ENCODE measurements around the gene CD59. TPM values are rescaled to one million over a fixed set of nuclear protein-coding genes. Genes with fewer than 3 reads are reported as not detected.

CD59 gene
- total RNA-seq, 2 donors from 2014 or later: 78.1 to 147 TPM

DNA sequence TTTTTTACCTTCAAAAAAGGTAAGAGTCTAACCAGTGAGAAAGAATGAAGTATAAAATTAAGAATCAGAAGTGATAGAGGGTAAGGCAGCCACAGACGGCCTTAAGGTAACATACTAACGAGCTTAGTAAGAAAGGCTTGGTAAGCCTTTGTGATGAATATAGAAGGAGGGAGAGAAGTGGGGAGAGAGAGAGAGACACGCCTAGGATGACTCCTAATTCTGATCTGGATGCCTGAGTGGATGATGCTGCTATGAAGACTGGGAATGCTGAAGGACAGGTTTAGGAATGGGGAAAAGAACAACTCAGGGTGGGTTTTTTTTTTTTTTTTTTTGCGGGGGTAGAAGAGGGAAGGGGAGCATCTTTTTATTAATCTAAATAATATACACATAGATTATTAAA lies 33.3 kb upstream of the CD59 start:
- Mint-ChIP-seq H3K4me3 (no peak overlapping the region), H3K9me3 (no peaks in the 10 kb centered on the region), H3K36me3 (ENCODE audit: low read depth) (peaks cover 59% of the 10 kb centered on the region), H3K27ac (no peak overlapping the region), H3K27me3 (no peaks in the 10 kb centered on the region), H3K4me1 (peaks cover 18% of the 10 kb centered on the region)
- ATAC-seq (replicated peaks): no peak

DNA sequence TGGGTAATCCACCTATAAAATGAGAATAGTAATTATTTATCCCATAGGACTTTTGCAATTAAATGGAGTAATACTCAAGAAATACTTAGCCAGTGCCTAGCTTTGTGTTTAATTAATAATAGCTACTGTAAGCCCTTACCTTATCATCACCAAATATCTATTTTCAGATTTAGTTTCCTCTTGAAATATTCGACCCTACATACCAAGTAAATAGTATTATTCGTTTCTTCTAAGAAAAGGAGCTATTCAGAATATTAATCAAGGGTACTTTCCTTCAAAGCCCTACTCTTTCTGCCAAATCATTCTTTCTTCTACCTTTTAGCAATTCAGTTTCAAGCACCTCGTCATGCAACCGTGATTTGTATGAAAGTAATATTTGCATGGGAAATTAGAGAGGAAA lies 31.4 kb upstream of the CD59 start:
- H3K27me3 Mint-ChIP-seq: no peaks in the 10 kb centered on the region
- H3K4me1 Mint-ChIP-seq: peaks cover 9% of the 10 kb centered on the region
- H3K9me3 Mint-ChIP-seq: no peaks in the 10 kb centered on the region
- H3K27ac Mint-ChIP-seq: no peak overlapping the region
- peaks cover 78% of the 10 kb centered on the region for H3K36me3 Mint-ChIP-seq (ENCODE audit: low read depth)
- ATAC-seq (replicated peaks): no peak
- H3K4me3 Mint-ChIP-seq: no peak overlapping the region

DNA sequence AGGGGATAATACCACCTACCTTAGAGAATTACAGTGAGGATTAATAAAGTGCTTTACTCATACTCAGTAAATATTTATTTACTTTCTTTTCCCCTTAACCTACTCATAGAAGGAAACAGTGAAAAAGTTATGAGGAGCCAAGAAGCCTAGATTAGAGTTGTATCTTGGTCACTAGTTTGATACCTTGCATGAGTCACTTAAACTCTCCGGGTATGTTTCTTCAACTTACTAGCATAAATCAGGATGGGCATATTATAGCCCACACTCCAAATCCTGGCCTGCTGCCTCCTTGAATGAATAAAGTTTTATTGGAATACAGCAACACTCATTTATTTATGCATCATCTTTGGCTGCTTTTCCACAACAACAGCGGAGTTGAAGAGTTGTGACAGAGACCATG lies 29.9 kb upstream of the CD59 start:
- no peaks in the 10 kb centered on the region for H3K9me3 Mint-ChIP-seq
- H3K27ac Mint-ChIP-seq: no peak overlapping the region
- peaks cover 90% of the 10 kb centered on the region for H3K36me3 Mint-ChIP-seq (ENCODE audit: low read depth)

DNA sequence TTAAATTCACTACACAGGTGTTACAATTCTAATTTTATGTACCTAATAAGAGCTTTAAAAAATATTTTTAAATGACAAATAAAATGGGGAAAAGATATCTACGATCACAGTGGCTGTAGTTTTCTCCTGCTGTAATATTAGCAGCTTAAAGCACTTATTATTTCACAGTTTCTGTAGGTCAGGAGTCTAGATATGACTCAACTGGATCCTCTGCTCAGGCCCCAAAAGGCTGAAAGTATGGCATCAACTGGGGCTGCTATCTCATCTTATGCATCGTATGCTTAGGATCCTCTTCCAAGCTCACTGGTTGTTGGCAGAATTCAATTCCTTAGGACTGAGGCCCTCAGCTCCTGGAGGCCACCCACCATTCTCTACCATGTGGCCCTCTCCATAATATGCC lies 25.2 kb upstream of the CD59 start:
- H3K27ac Mint-ChIP-seq: no peak overlapping the region
- H3K4me1 Mint-ChIP-seq: peaks cover 18% of the 10 kb centered on the region
- no peak for ATAC-seq (replicated peaks)
- no peaks in the 10 kb centered on the region for H3K9me3 Mint-ChIP-seq
- H3K4me3 Mint-ChIP-seq: no peak overlapping the region
- H3K36me3 Mint-ChIP-seq (ENCODE audit: low read depth): peaks cover 93% of the 10 kb centered on the region
- H3K27me3 Mint-ChIP-seq: no peaks in the 10 kb centered on the region

More for the DNA sequence above, 29.9 kb upstream of the CD59 start:
- H3K27me3 Mint-ChIP-seq: no peaks in the 10 kb centered on the region
- H3K4me1 Mint-ChIP-seq: peaks cover 9% of the 10 kb centered on the region
- no peak for ATAC-seq (replicated peaks)
- no peak overlapping the region for H3K4me3 Mint-ChIP-seq

DNA sequence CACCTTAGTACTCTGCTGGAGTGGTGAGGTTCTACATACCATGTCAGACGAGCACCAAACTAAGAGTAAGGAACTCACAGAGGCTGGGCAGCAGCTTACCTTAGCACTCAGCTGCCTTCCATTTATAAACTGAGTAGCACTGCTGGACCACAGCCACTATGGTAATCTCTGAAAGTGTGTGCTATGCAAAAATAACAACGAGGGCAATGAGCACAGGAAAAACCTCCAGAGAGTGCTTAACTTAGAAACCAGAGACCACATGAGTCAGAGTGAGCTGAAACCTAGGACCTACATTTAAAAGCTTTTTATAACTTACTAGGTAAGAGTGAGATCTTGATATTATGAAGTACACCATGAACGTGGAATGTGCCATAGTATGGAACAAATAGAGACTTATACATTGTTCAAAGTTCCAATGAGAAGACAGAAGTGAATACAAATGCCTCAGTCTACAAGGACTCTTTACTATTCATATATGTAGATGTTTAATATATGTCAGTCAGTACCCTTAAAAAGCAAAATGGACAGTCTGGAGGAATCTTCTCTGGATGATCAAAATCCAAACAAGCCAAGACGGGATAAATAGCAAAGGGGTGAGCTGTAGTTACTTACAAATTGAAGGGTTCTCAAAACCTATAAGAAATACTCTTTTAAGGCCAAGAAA lies 17.2 kb upstream of the CD59 start:
- Mint-ChIP-seq H3K4me1 (peaks cover 10% of the 10 kb centered on the region), H3K4me3 (peak overlapping the region; percentile 44), H3K27me3 (no peaks in the 10 kb centered on the region), H3K36me3 (ENCODE audit: low read depth) (peaks cover 81% of the 10 kb centered on the region), H3K27ac (peak overlapping the region; percentile 53), H3K9me3 (no peaks in the 10 kb centered on the region)
- peak; percentile 99 for ATAC-seq (replicated peaks)

DNA sequence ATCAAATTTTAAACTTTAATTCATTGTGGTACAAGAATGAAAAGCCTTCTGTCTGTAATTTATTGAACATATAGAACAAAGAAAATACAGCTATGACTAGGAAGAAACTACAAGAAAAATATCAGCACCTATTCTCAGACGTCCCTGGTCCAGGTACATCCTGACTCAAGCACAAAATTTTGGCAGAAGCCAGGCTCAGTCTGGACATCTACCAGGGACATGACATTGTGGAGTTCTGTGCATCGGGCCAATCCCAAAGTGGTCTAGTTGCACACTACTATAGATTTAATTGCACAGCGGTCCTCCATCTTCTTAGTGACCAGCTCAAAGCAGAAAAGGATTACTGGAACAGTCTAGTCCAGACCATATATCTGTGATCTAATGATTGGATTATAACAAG lies 15.7 kb upstream of the CD59 start:
- no peaks in the 10 kb centered on the region for H3K9me3 Mint-ChIP-seq
- H3K4me1 Mint-ChIP-seq: peaks cover 10% of the 10 kb centered on the region
- no peak for ATAC-seq (replicated peaks)
- peaks cover 84% of the 10 kb centered on the region for H3K36me3 Mint-ChIP-seq (ENCODE audit: low read depth)
- no peaks in the 10 kb centered on the region for H3K27me3 Mint-ChIP-seq
- no peak overlapping the region for H3K27ac Mint-ChIP-seq
- no peak overlapping the region for H3K4me3 Mint-ChIP-seq

DNA sequence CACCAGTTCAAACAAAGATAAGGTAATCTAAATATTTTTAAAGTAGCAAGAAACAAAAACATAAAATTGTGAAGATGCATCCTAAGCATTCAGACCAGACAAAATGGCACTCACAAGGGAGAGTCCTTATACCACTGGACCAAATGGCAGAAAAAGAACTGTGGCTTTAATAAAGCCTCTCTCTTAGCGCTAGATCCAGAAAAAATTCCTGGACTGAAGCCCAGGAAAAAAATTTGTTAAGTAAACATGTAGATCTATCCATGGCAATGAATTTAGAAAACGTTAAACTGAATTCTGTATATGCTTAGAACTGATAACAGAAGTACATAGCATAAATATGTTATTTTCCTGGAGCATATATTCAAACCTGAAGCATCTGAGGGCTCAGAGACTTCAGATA lies 11.8 kb upstream of the CD59 start:
- Mint-ChIP-seq H3K4me1 (peaks cover 1% of the 10 kb centered on the region), H3K27me3 (no peaks in the 10 kb centered on the region), H3K27ac (no peak overlapping the region), H3K4me3 (no peak overlapping the region), H3K9me3 (no peaks in the 10 kb centered on the region), H3K36me3 (ENCODE audit: low read depth) (peaks cover 85% of the 10 kb centered on the region)
- ATAC-seq (replicated peaks): no peak

DNA sequence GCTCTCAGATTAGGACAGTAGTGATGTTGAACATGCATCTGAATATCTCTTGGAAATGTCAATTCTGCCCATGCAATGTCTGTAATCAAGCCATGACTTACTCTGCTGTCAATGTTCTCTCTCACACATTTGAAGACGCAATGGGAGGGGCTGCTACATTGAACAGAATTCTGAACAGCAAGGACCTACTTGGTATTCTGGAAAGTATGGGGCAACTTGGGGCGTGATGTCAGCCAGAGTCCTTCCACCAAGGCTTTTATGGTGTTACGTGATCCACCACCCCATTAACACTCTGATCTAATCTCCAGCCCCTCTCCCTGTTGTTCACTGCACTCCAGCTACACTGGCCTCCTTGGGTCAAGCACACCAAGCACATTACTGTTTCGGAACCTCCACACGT lies 7.1 kb upstream of the CD59 start:
- no peak for ATAC-seq (replicated peaks)
- Mint-ChIP-seq H3K36me3 (ENCODE audit: low read depth) (peaks cover 57% of the 10 kb centered on the region), H3K4me3 (no peak overlapping the region), H3K4me1 (peaks cover 5% of the 10 kb centered on the region), H3K27ac (no peak overlapping the region), H3K9me3 (no peaks in the 10 kb centered on the region), H3K27me3 (no peaks in the 10 kb centered on the region)

DNA sequence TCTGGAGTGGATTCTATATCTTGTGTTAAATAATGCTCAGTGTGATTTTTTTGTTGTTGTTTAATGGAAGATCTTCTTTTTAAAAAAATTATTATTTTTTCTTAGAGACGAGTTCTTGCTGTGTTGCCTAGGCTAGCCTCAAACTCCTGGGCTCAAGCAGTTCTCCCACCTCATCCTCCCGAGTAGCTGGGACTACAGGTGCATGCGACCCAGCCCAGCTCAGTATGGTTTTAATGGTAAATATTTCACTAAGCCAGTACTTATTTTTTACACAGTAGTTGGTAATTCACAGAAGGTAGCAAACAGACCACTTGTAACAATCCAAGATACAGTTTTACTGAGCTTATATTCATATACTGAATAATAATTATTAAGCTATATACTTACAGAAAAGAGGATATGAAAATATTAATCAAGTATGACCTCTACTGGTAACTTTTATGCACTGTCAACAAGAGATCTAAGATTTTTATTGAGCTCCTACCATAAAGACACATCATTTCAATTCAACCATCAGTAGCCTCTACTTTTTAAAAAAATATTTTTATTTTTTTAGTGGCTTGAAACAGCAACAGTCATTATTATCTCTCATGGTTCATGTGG lies 6.1 kb upstream of the CD59 start:
- H3K36me3 Mint-ChIP-seq (ENCODE audit: low read depth): peaks cover 47% of the 10 kb centered on the region
- H3K27me3 Mint-ChIP-seq: no peaks in the 10 kb centered on the region
- H3K9me3 Mint-ChIP-seq: no peaks in the 10 kb centered on the region
- H3K27ac Mint-ChIP-seq: no peak overlapping the region
- H3K4me3 Mint-ChIP-seq: no peak overlapping the region
- ATAC-seq (replicated peaks): no peak
- H3K4me1 Mint-ChIP-seq: peaks cover 5% of the 10 kb centered on the region

DNA sequence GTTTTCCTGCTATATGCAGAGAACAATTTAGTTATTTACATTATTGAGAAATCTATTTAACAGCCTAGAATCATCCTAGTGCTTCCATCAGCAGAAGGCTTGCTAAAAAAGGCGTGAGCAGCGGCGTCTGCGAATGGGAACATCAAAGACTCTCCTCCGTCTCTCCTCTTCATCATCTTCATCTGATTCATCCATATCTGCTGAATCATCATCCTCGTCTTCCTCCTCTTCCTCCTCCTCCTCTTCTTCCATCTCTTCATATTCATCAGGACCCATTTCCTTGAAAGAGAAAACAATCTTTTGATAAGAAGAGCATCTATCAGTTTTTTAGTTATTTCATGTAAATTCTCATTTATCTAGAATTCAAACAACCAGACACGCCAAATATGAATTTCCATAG lies 5.6 kb upstream of the CD59 start:
- H3K27ac Mint-ChIP-seq: no peak overlapping the region
- peaks cover 42% of the 10 kb centered on the region for H3K36me3 Mint-ChIP-seq (ENCODE audit: low read depth)
- H3K27me3 Mint-ChIP-seq: no peaks in the 10 kb centered on the region
- no peaks in the 10 kb centered on the region for H3K9me3 Mint-ChIP-seq
- no peak for ATAC-seq (replicated peaks)
- H3K4me1 Mint-ChIP-seq: peaks cover 5% of the 10 kb centered on the region
- no peak overlapping the region for H3K4me3 Mint-ChIP-seq

DNA sequence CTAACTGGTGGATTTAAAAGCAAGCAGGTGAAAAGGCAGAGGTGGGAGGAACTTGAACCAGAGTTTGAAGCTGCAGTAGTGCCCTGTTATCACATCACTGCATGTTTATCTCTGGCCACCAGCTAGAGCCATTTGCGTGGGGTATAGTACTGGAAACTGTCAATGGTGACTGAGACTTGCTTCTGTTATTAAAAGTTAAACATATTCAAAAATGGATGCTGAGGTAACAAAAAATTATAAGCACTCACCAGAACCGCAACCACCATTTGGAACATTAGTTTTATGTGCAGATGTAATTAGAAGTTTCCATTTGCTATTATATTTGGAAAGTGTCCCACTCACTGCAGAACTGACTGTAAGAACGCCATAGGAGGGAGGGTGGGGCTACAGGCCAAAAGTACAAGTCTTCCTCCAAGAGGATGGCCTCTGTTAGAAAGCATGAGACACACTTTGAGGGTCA lies 1.2 kb upstream of the CD59 start:
- ATAC-seq (replicated peaks): no peak
- no peaks in the 10 kb centered on the region for H3K9me3 Mint-ChIP-seq
- peak overlapping the region; percentile 94 for H3K4me3 Mint-ChIP-seq
- peaks cover 32% of the 10 kb centered on the region for H3K36me3 Mint-ChIP-seq (ENCODE audit: low read depth)
- H3K27ac Mint-ChIP-seq: no peak overlapping the region
- peaks cover 25% of the 10 kb centered on the region for H3K4me1 Mint-ChIP-seq
- H3K27me3 Mint-ChIP-seq: no peaks in the 10 kb centered on the region

DNA sequence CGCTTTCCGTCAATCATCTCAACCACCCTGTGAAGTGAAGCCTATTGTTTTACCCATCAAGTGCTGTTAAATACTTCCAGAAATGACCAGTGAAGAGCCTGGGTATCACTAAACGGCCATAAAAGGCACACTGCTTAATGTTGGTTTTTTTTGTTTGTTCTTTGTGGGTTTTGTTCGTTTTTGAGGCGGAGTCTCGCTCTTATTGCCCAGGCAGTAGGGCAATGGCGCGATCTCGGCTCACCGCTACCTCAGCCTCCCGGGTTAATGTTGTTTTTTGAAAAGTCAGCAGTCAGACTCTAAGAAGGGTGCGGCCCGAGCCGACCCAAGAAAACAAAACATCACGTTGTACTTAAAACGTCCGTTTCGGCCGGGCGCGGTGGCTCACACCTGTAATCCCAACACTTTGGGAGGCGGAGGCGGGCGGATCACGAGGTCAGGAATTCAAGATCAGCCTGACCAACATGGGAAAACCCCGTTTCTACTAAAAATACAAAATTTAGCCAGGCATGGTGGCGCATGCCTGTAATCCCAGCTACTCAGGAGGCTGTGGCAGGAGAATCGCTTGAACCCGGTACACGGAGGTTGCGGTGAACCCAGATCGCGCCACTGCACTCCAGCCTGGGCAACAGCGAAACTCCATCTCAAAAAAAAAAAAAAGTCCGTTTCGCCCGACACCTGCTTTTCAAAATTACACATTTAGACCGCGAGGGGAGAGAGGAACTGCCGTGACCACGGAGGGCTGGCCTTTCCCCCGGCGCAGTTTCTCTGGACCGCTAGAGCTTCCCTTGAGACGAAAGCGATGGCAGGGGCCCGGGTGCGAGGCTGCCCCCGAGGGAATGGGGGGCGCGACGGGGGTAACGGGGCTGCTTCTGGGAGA lies 714 bp downstream of the CD59 start:
- Mint-ChIP-seq H3K9me3 (no peaks in the 10 kb centered on the region), H3K27me3 (no peaks in the 10 kb centered on the region), H3K4me1 (peaks cover 27% of the 10 kb centered on the region), H3K4me3 (peak overlapping the region; percentile 94), H3K27ac (peak overlapping the region; percentile 93), H3K36me3 (ENCODE audit: low read depth) (peaks cover 42% of the 10 kb centered on the region)
- peak; percentile 59 for ATAC-seq (replicated peaks)

DNA sequence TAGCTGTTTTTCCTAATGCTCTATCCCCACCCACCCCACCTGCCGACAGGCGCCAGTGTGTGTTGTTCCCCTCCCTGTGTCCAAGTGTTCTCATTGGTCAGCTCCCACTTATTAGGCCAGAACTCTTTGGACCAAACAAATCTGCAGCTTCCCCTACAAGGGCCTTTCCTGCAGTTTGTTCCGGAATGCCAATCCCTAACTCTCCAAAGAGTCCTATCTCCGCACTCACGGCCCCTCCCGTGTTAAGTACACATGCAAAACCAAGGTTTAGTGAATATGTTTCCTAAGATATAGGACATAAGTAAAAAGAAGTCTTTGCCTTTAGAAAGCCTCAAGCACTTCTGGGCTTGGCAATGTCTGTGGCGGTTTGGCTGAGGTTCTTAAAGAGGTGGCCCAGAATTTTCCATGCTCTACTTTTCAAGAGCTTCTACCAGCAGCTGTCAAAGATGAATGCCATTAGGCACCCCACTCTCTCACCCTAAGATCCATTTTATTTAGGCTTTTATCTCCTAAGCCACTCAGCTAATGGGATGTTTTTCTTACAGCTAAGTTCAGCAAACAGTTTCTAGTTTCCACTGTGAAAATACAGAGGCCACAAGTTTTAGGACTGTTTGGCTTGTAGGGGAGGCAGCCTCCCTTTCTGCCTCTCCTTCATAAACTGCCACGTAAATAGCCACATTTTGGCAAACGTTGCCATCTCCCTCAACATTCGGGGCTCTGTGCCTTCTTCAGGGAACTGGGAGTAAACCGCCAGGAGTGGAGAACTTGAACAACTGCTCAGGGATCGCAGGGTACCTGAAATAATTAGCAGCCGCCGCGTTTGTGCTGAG lies 1.6 kb downstream of the CD59 start:
- Mint-ChIP-seq H3K27ac (peak overlapping the region; percentile 93), H3K9me3 (no peaks in the 10 kb centered on the region), H3K4me3 (peak overlapping the region; percentile 94), H3K27me3 (no peaks in the 10 kb centered on the region), H3K4me1 (peaks cover 27% of the 10 kb centered on the region), H3K36me3 (ENCODE audit: low read depth) (peaks cover 46% of the 10 kb centered on the region)
- no peak for ATAC-seq (replicated peaks)

DNA sequence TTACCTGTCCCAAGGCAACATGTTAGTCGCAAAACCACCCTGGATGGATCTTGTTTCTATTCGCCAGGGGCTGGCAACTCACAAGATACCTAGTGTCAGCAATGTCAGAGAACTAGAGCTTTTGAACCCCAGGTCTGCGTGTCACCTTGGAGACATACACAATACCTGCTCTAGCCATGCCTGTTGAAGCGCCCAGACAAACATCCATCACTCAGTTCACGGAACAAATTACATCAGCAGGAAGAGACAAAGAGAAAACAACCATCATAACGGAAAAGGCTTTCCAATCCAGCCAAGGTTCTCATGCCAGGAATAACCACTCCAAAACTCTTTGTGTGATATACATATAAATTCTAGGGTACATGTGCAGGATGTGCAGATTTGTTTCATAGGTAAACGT lies 2.2 kb downstream of the CD59 start:
- no peaks in the 10 kb centered on the region for H3K27me3 Mint-ChIP-seq
- H3K36me3 Mint-ChIP-seq (ENCODE audit: low read depth): peaks cover 51% of the 10 kb centered on the region
- H3K4me3 Mint-ChIP-seq: peak overlapping the region; percentile 94
- H3K9me3 Mint-ChIP-seq: no peaks in the 10 kb centered on the region
- ATAC-seq (replicated peaks): no peak
- no peak overlapping the region for H3K27ac Mint-ChIP-seq
- peaks cover 31% of the 10 kb centered on the region for H3K4me1 Mint-ChIP-seq

All from activated T-helper 17 cell treated with anti-CD3 and anti-CD28 coated beads, Interleukin-2, amount 50 U/mL, for 72 hours (primary cell).